B cell (primary cell): Measurements from ENCODE around the gene YEATS2. TPM values are rescaled to one million over a fixed set of nuclear protein-coding genes. Genes with fewer than 3 reads are reported as not detected.

Source experiments
- polyA plus RNA-seq: library from polyadenylated mRNA; depleted of rRNA; stranded (reverse); fragments of >200 nt; gene quantifications from 2 replicates; pipeline ENCODE4 v1.2.3, GENCODE V29; 2012
- total RNA-seq, 2 donors: library from RNA; stranded (reverse); fragments of 120-200 nt in 1 of 2; gene quantifications; 1 replicate in 1 of 2; 2 replicates in 1 of 2; pipeline versions ENCODE4 v1.2.3 to v1.2.4, GENCODE V29; 2013 to 2022

Gene YEATS2
- total and polyA plus RNA-seq, 2 donors (not counting 1 experiment from before 2014, with no cell fraction given), result 21.8 to 26.7 TPM

Other genes starting within 250 kb of the YEATS2 start
- 69.7 and 72.6 TPM in 2 replicates for gene KLHL6, start 142.1 kb upstream of the YEATS2 start, total RNA-seq
- 24.3 and 29.6 TPM in 2 replicates for gene KLHL6, start 142.1 kb upstream of the YEATS2 start, polyA plus RNA-seq
- 134 and 139 TPM in 2 replicates for gene KLHL24, start 62.2 kb upstream of the YEATS2 start, total RNA-seq
- gene KLHL24, start 62.2 kb upstream of the YEATS2 start, polyA plus RNA-seq, result 37.4 and 80.8 TPM in 2 replicates
- 1.8 and 4.2 TPM in 2 replicates for gene MAP6D1, start 127.8 kb downstream of the YEATS2 start, total RNA-seq
- gene MAP6D1, start 127.8 kb downstream of the YEATS2 start, polyA plus RNA-seq, result 0.43 and 0.46 TPM in 2 replicates
- gene PARL, start 187.1 kb downstream of the YEATS2 start, total RNA-seq, result 46.7 and 51.2 TPM in 2 replicates
- gene PARL, start 187.1 kb downstream of the YEATS2 start, polyA plus RNA-seq, result 23.5 and 32.6 TPM in 2 replicates